ENCODE data around the gene ELMO1.

The ELMO1 gene

GRCh38 chr7:37425498-37425897 is 23.2 kb downstream of the ELMO1 start:
- Histone ChIP-seq H2BK15ac (replicated peaks; ENCODE audit: low read depth) (no peak overlapping the region), H2AK5ac (ENCODE audit: low read length) (no peak overlapping the region), H4K5ac (ENCODE audit: low read length) (no peak overlapping the region), H2BK5ac (ENCODE audit: low read length) (no peak overlapping the region), H4K8ac (ENCODE audit: low read depth, low read length) (no peak overlapping the region), H3K4ac (ENCODE audit: low read depth, low read length) (no peak overlapping the region), H3K4me1 (ENCODE audit: control insufficient read depth, low read depth, low read length) (peaks cover 9% of the 10 kb centered on the region), H3K56ac (ENCODE audit: low read length) (no peak overlapping the region), H3K9ac (ENCODE audit: low read length) (no peak overlapping the region), H2BK120ac (ENCODE audit: low read depth, low read length) (no peak overlapping the region), H3K23ac (ENCODE audit: low read length) (no peak overlapping the region), H3K4me2 (ENCODE audit: low read length) (no peak overlapping the region), H3K79me2 (ENCODE audit: control insufficient read depth, insufficient read depth, low read length) (no peaks in the 10 kb centered on the region), H3K36me3 (ENCODE audit: control insufficient read depth, insufficient read depth, low read length) (no peaks in the 10 kb centered on the region), H3K18ac (ENCODE audit: low read length) (no peak overlapping the region), H3K79me1 (ENCODE audit: low read length) (peaks cover 6% of the 10 kb centered on the region), H3K27ac (ENCODE audit: low read depth, low read length) (no peak overlapping the region), H3K27me3 (ENCODE audit: insufficient read depth, low read length, poor library complexity) (no peaks in the 10 kb centered on the region), H3K4me3 (ENCODE audit: low read length) (no peak overlapping the region)
- DNase-seq = no peak
- no CpG with 5 or more reads among the region's 5 CpGs for WGBS (ENCODE audit: extremely low coverage, insufficient coverage, low lambda C conversion rate)

GRCh38 chr7:37424995-37425394 is 23.7 kb downstream of the ELMO1 start:
- Histone ChIP-seq H4K5ac (ENCODE audit: low read length) (no peak overlapping the region), H3K79me2 (ENCODE audit: control insufficient read depth, insufficient read depth, low read length) (peaks cover 2% of the 10 kb centered on the region), H3K9ac (ENCODE audit: low read length) (no peak overlapping the region), H3K27me3 (ENCODE audit: insufficient read depth, low read length, poor library complexity) (no peaks in the 10 kb centered on the region), H3K56ac (ENCODE audit: low read length) (no peak overlapping the region), H3K4ac (ENCODE audit: low read depth, low read length) (no peak overlapping the region), H3K18ac (ENCODE audit: low read length) (peak overlapping the region; percentile 25), H3K36me3 (ENCODE audit: control insufficient read depth, insufficient read depth, low read length) (no peaks in the 10 kb centered on the region), H3K4me2 (ENCODE audit: low read length) (no peak overlapping the region), H2BK15ac (replicated peaks; ENCODE audit: low read depth) (no peak overlapping the region), H3K23ac (ENCODE audit: low read length) (no peak overlapping the region), H2BK5ac (ENCODE audit: low read length) (no peak overlapping the region), H3K4me3 (ENCODE audit: low read length) (no peak overlapping the region), H3K4me1 (ENCODE audit: control insufficient read depth, low read depth, low read length) (peaks cover 9% of the 10 kb centered on the region), H3K79me1 (ENCODE audit: low read length) (peaks cover 7% of the 10 kb centered on the region), H3K27ac (ENCODE audit: low read depth, low read length) (no peak overlapping the region), H4K8ac (ENCODE audit: low read depth, low read length) (no peak overlapping the region), H2BK120ac (ENCODE audit: low read depth, low read length) (no peak overlapping the region), H2AK5ac (ENCODE audit: low read length) (no peak overlapping the region)
- no peak for DNase-seq
- no CpG with 5 or more reads among the region's 2 CpGs for WGBS (ENCODE audit: extremely low coverage, insufficient coverage, low lambda C conversion rate)

GRCh38 chr7:37424521-37424920 is 24.1 kb downstream of the ELMO1 start:
- Histone ChIP-seq H3K79me1 (ENCODE audit: low read length) (peaks cover 8% of the 10 kb centered on the region), H2BK5ac (ENCODE audit: low read length) (no peak overlapping the region), H2AK5ac (ENCODE audit: low read length) (no peak overlapping the region), H3K18ac (ENCODE audit: low read length) (no peak overlapping the region), H3K56ac (ENCODE audit: low read length) (no peak overlapping the region), H3K23ac (ENCODE audit: low read length) (no peak overlapping the region), H2BK120ac (ENCODE audit: low read depth, low read length) (no peak overlapping the region), H3K9ac (ENCODE audit: low read length) (no peak overlapping the region), H2BK15ac (replicated peaks; ENCODE audit: low read depth) (no peak overlapping the region), H3K79me2 (ENCODE audit: control insufficient read depth, insufficient read depth, low read length) (peaks cover 2% of the 10 kb centered on the region), H3K4me2 (ENCODE audit: low read length) (no peak overlapping the region), H4K8ac (ENCODE audit: low read depth, low read length) (no peak overlapping the region), H3K27ac (ENCODE audit: low read depth, low read length) (no peak overlapping the region), H3K4ac (ENCODE audit: low read depth, low read length) (no peak overlapping the region), H3K27me3 (ENCODE audit: insufficient read depth, low read length, poor library complexity) (no peaks in the 10 kb centered on the region), H3K4me3 (ENCODE audit: low read length) (no peak overlapping the region), H4K5ac (ENCODE audit: low read length) (no peak overlapping the region), H3K36me3 (ENCODE audit: control insufficient read depth, insufficient read depth, low read length) (no peaks in the 10 kb centered on the region), H3K4me1 (ENCODE audit: control insufficient read depth, low read depth, low read length) (peaks cover 9% of the 10 kb centered on the region)
- no peak for DNase-seq
- WGBS (ENCODE audit: extremely low coverage, insufficient coverage, low lambda C conversion rate) = no CpG with 5 or more reads among the region's 1 CpG

- no peak overlapping the region for H3K23ac ChIP-seq (ENCODE audit: low read length)
- no peaks in the 10 kb centered on the region for H3K36me3 ChIP-seq (ENCODE audit: control insufficient read depth, insufficient read depth, low read length)
- no peak overlapping the region for H3K4me3 ChIP-seq (ENCODE audit: low read length)
- no peak overlapping the region for H4K5ac ChIP-seq (ENCODE audit: low read length)
- no peak overlapping the region for H3K18ac ChIP-seq (ENCODE audit: low read length)
- peaks cover 12% of the 10 kb centered on the region for H3K79me1 ChIP-seq (ENCODE audit: low read length)
- H2BK5ac ChIP-seq (ENCODE audit: low read length) = no peak overlapping the region
- H4K8ac ChIP-seq (ENCODE audit: low read depth, low read length) = no peak overlapping the region
- no peak overlapping the region for H2BK120ac ChIP-seq (ENCODE audit: low read depth, low read length)
- H2AK5ac ChIP-seq (ENCODE audit: low read length) = no peak overlapping the region
- H3K27me3 ChIP-seq (ENCODE audit: insufficient read depth, low read length, poor library complexity) = no peaks in the 10 kb centered on the region
- no peak overlapping the region for H3K4me2 ChIP-seq (ENCODE audit: low read length)
- peaks cover 2% of the 10 kb centered on the region for H3K79me2 ChIP-seq (ENCODE audit: control insufficient read depth, insufficient read depth, low read length)
- H3K56ac ChIP-seq (ENCODE audit: low read length) = no peak overlapping the region
- H3K9ac ChIP-seq (ENCODE audit: low read length) = no peak overlapping the region
- WGBS (ENCODE audit: extremely low coverage, insufficient coverage, low lambda C conversion rate) = no CpG with 5 or more reads among the region's 6 CpGs
- no peak overlapping the region for H3K27ac ChIP-seq (ENCODE audit: low read depth, low read length)
- H2BK15ac ChIP-seq (replicated peaks; ENCODE audit: low read depth) = no peak overlapping the region
- H3K4ac ChIP-seq (ENCODE audit: low read depth, low read length) = no peak overlapping the region
- H3K4me1 ChIP-seq (ENCODE audit: control insufficient read depth, low read depth, low read length) = peaks cover 9% of the 10 kb centered on the region
- peak; percentile 25 for DNase-seq
These were observed 26.7 kb downstream of the ELMO1 start for GRCh38 chr7:37421861-37422500.

- H3K27ac ChIP-seq (ENCODE audit: low read depth, low read length) = no peak overlapping the region
- no peak overlapping the region for H4K5ac ChIP-seq (ENCODE audit: low read length)
- H3K18ac ChIP-seq (ENCODE audit: low read length) = no peak overlapping the region
- H3K4me1 ChIP-seq (ENCODE audit: control insufficient read depth, low read depth, low read length) = peaks cover 15% of the 10 kb centered on the region
- H3K23ac ChIP-seq (ENCODE audit: low read length) = no peak overlapping the region
- H3K4ac ChIP-seq (ENCODE audit: low read depth, low read length) = no peak overlapping the region
- H4K8ac ChIP-seq (ENCODE audit: low read depth, low read length) = no peak overlapping the region
- no peak overlapping the region for H3K4me2 ChIP-seq (ENCODE audit: low read length)
- no peaks in the 10 kb centered on the region for H3K27me3 ChIP-seq (ENCODE audit: insufficient read depth, low read length, poor library complexity)
- no peak overlapping the region for H2BK15ac ChIP-seq (replicated peaks; ENCODE audit: low read depth)
- no peak for DNase-seq
- no peak overlapping the region for H2BK5ac ChIP-seq (ENCODE audit: low read length)
- H2AK5ac ChIP-seq (ENCODE audit: low read length) = no peak overlapping the region
- no peak overlapping the region for H3K4me3 ChIP-seq (ENCODE audit: low read length)
- H3K9ac ChIP-seq (ENCODE audit: low read length) = no peak overlapping the region
- no CpG with 5 or more reads among the region's 6 CpGs for WGBS (ENCODE audit: extremely low coverage, insufficient coverage, low lambda C conversion rate)
- H3K36me3 ChIP-seq (ENCODE audit: control insufficient read depth, insufficient read depth, low read length) = no peaks in the 10 kb centered on the region
- H3K56ac ChIP-seq (ENCODE audit: low read length) = no peak overlapping the region
- H3K79me2 ChIP-seq (ENCODE audit: control insufficient read depth, insufficient read depth, low read length) = peaks cover 2% of the 10 kb centered on the region
- no peak overlapping the region for H2BK120ac ChIP-seq (ENCODE audit: low read depth, low read length)
- peaks cover 12% of the 10 kb centered on the region for H3K79me1 ChIP-seq (ENCODE audit: low read length)
These were observed 27.5 kb downstream of the ELMO1 start for GRCh38 chr7:37420946-37421695.
